GM12878 (cell line): ENCODE data around the gene HOXB13. TPM values are rescaled to one million over a fixed set of nuclear protein-coding genes. Genes with fewer than 3 reads are reported as not detected.

Experiments
- ATAC-seq: fragments of 200-7000 bp; cut with Tn5 transposase; 3 replicates; pipeline ENCODE4 v1.9.1; 2020; ENCODE audit warnings: mild to moderate bottlenecking, moderate library complexity
- BruUV-seq: library from RNA; stranded (reverse); fragments of 400-500 nt; replicated peaks from 2 replicates; lab custom pipeline; 2021; lab: Mats Ljungman, UMichigan
- CTCF ChIA-PET: fragments of 300-600 bp; sonication (Branson Sonifier 250); formaldehyde crosslinking; extraction: SDS; loops from one replicate; lab custom pipeline; 2021; ENCODE audit warnings: inconsistent platforms; lab: Yijun Ruan, JAX
- POLR2A ChIA-PET: fragments of 350-600 bp; formaldehyde crosslinking; extraction: SDS; loops from one replicate; lab custom pipeline; 2021; ENCODE audit warnings: inconsistent platforms; lab: Charles Lee
- RAD21 ChIA-PET: fragments of 300-600 bp; sonication (Branson Sonifier 250); formaldehyde crosslinking; loops from one replicate; lab custom pipeline; 2023; ENCODE audit warnings: antibody characterized with exemption; ENCODE audit not compliant: unreplicated experiment; lab: Charles Lee
- SMC1A ChIA-PET: fragments of 300-600 bp; sonication (Branson Sonifier 250); formaldehyde crosslinking; loops from one replicate; lab custom pipeline; 2023; ENCODE audit not compliant: unreplicated experiment, uncharacterized antibody; lab: Charles Lee
- DNase-seq: peaks from one replicate; pipeline ENCODE4 v3.0.0-alpha.2; 2011; ENCODE audit warnings: low read depth, low spot score
- FAIRE-seq: peaks from 3 replicates; lab custom pipeline; 2011; peaks lifted over from hg19 to GRCh38; lab: Jason Lieb, UNC
- H2AFZ ChIP-seq: 2 replicates; pipeline ENCODE4 v1.6.0; 2011; ENCODE audit warnings: low read depth, low read length, control low read depth; ENCODE audit not compliant: control insufficient read depth
- H3K27ac ChIP-seq: 2 replicates; pipeline ENCODE4 v1.5.1; 2011; ENCODE audit warnings: control low read depth; ENCODE audit not compliant: control insufficient read depth, insufficient read depth
- H3K27me3 ChIP-seq, 2 experiments: replicated peaks in 1 of 2; 2 replicates each; pipeline versions ENCODE4 v1.6.0 to v1.6.1; 2011; ENCODE audit warnings: low read length in 1 of 2; ENCODE audit not compliant: control insufficient read depth in 2 of 2, insufficient read depth in 2 of 2
- H3K36me3 ChIP-seq, 2 experiments: 2 replicates each; pipeline ENCODE4 v1.5.1; 2011; ENCODE audit warnings: low read length in 1 of 2; ENCODE audit not compliant: control insufficient read depth in 2 of 2, insufficient read depth in 2 of 2
- H3K4me1 ChIP-seq: 2 replicates; pipeline ENCODE4 v1.6.1; 2011; ENCODE audit warnings: mild to moderate bottlenecking, low read length, moderate library complexity, mixed read lengths; ENCODE audit not compliant: control insufficient read depth, insufficient read depth
- H3K4me2 ChIP-seq: 2 replicates; pipeline ENCODE4 v1.6.0; 2011; ENCODE audit warnings: control low read depth; ENCODE audit not compliant: control insufficient read depth, insufficient read depth
- H3K4me3 ChIP-seq: fragments of 200-600 bp; sonication (generic); 2 replicates; pipeline ENCODE4 v1.5.1; 2016
- H3K79me2 ChIP-seq: 2 replicates; pipeline ENCODE4 v1.6.0; 2011; ENCODE audit warnings: low read length; ENCODE audit not compliant: control insufficient read depth, insufficient read depth
- H3K9ac ChIP-seq: 2 replicates; pipeline ENCODE4 v1.8.0; 2011; ENCODE audit warnings: low read length, control low read depth, mixed read lengths; ENCODE audit not compliant: control insufficient read depth, insufficient read depth
- H3K9me3 ChIP-seq: replicated peaks from 3 replicates; pipeline ENCODE4 v1.5.1; 2011; ENCODE audit warnings: mild to moderate bottlenecking, low read length; ENCODE audit not compliant: control insufficient read depth, insufficient read depth
- H4K20me1 ChIP-seq: 2 replicates; pipeline ENCODE4 v1.6.0; 2011; ENCODE audit not compliant: control insufficient read depth, insufficient read depth
- CHD1 ChIP-seq: IDR thresholded peaks from 2 replicates; pipeline ENCODE4 v1.6.1; 2012; ENCODE audit warnings: low read depth, low read length, improper control_type of control experiment
- IRF5 ChIP-seq: fragments of 450-650 bp; IDR thresholded peaks from 2 replicates; pipeline ENCODE4 v1.6.1; 2017; ENCODE audit warnings: borderline replicate concordance
- JUND ChIP-seq: IDR thresholded peaks from 2 replicates; pipeline ENCODE4 v1.6.1; 2012; ENCODE audit warnings: low read depth, mild to moderate bottlenecking, low read length, improper control_type of control experiment, moderate library complexity
- KLF5 ChIP-seq: fragments of 450-650 bp; IDR thresholded peaks from 2 replicates; pipeline ENCODE4 v1.6.1; 2014; ENCODE audit warnings: mild to moderate bottlenecking; ENCODE audit not compliant: partially characterized antibody
- MAX ChIP-seq: IDR thresholded peaks from 2 replicates; pipeline ENCODE4 v1.6.1; 2012; ENCODE audit warnings: low read depth, low read length, improper control_type of control experiment
- NRF1 ChIP-seq: conservative IDR thresholded peaks from 2 replicates; pipeline ENCODE4 v1.6.1; 2011; ENCODE audit warnings: mild to moderate bottlenecking, low read depth, low read length, improper control_type of control experiment
- PAX8 ChIP-seq: fragments of 450-650 bp; IDR thresholded peaks from 2 replicates; pipeline ENCODE4 v1.6.1; 2017; ENCODE audit warnings: mild to moderate bottlenecking, moderate library complexity
- POLR2A ChIP-seq: IDR thresholded peaks from 2 replicates; pipeline ENCODE4 v1.6.1; 2011; ENCODE audit warnings: low read depth, mild to moderate bottlenecking, low read length
- RELA ChIP-seq: fragments of 450-650 bp; IDR thresholded peaks from 2 replicates; pipeline ENCODE4 v1.8.0; 2014; ENCODE audit warnings: borderline replicate concordance; ENCODE audit not compliant: partially characterized antibody
- ZNF622 ChIP-seq: fragments of 450-650 bp; IDR thresholded peaks from 2 replicates; pipeline ENCODE4 v1.6.1; 2017; ENCODE audit warnings: mild to moderate bottlenecking, inconsistent platforms
- WGBS: methylation state at CpG from one replicate; pipeline ENCODE4 v1.1.6; 2016; ENCODE audit warnings: low lambda C conversion rate; ENCODE audit not compliant: insufficient replicate concordance, insufficient coverage; ENCODE audit errors: missing lambda C conversion rate; 5-methylcytosine and 5-hydroxymethylcytosine counted together
- in situ Hi-C: fragments of 300-500 bp; cut with MboI; formaldehyde crosslinking; loops from 9 replicates; pipeline ENCODE4 v1.14.3; 2018; ENCODE audit warnings: mixed read lengths
- intact Hi-C: fragments of 100-400 bp; cut with micrococcal nuclease; formaldehyde crosslinking; loops from one replicate; pipeline ENCODE4 v1.14.2; 2022; ENCODE audit not compliant: unreplicated experiment
- polyA plus RNA-seq, 11 experiments: library from polyadenylated mRNA; depleted of rRNA in 4 of 11; unstranded in 6 of 11; stranded (reverse) in 5 of 11; fragments of >200 nt; fragmentation: Nextera tagmentation in 4 of 11; fragmentation: Illumina TruSeq in 1 of 11; extraction: Ambion mirVana in 4 of 11; extraction: Trizol in 1 of 11; gene quantifications; 1 replicate in 1 of 11; 2 replicates in 10 of 11; pipeline versions ENCODE4 v1.2.1 to v1.2.3, GENCODE V29; 2011 to 2016; ENCODE audit warnings: inconsistent platforms in 2 of 11, missing spikeins in 2 of 11, low read depth in 1 of 11
- total RNA-seq, 4 experiments: library from RNA; depleted of rRNA in 3 of 4; stranded (reverse); fragments of >200 nt in 3 of 4; fragmentation: Illumina TruSeq in 1 of 4; extraction: Trizol in 1 of 4; gene quantifications; 2 replicates each; pipeline versions ENCODE4 v1.2.1 to v1.2.3, GENCODE V29; 2013 to 2021

HOXB13 gene
- total and polyA plus RNA-seq, 10 of the 15 experiments (the other 5 are each of a cell fraction or from before 2014, with no cell fraction given), result 0.05 TPM; not detected in 9

GRCh38 chr17:48745381-48746275, 17.1 kb upstream of the HOXB13 start:
- H3K27ac ChIP-seq, result no peak overlapping the region
- intact Hi-C loops (no loop called here), in situ Hi-C loops (no loop called here)
- no peaks in the 10 kb centered on the region for H4K20me1 ChIP-seq
- TF ChIP-seq PAX8 (no peak), CHD1 (no peak), IRF5 (no peak), JUND (no peak), MAX (no peak), ZNF622 (no peak), KLF5 (no peak), POLR2A (no peak), RELA (no peak), NRF1 (no peak)
- no peaks in the 10 kb centered on the region for H3K79me2 ChIP-seq
- ATAC-seq (no peak), FAIRE-seq (no peak), DNase-seq (no peak)
- H3K27me3 ChIP-seq, result peaks cover 17 to 52% of the 10 kb centered on the region in 2 experiments
- ChIA-PET SMC1A (interaction anchor here (0.8 kb wide), 1 partner anchor 67 kb away, joined by 3 read pairs; no protein-coding TSS in a partner anchor), CTCF (interaction anchor here (1.0 to 1.7 kb wide), 3 partner anchors 42 to 133 kb away, joined by 3 to 6 read pairs (median 5); no protein-coding TSS in a partner anchor), POLR2A (no interaction called here), RAD21 (no interaction called here)
- no peaks in the 10 kb centered on the region for H3K36me3 ChIP-seq
- H3K4me2 ChIP-seq, result peak overlapping the region; percentile 17; the same call in 1 of the 2 replicates
- 28% methylated on average over 12 of the region's 12 CpGs for WGBS
- no peaks in the 10 kb centered on the region for H3K4me1 ChIP-seq
- BruUV-seq, result no TSS peak
- no peak overlapping the region for H3K4me3 ChIP-seq
- H2AFZ ChIP-seq, result no peak overlapping the region
- no peak overlapping the region for H3K9ac ChIP-seq
- H3K9me3 ChIP-seq, result no peaks in the 10 kb centered on the region; the same call in 2 of the 3 replicates
